Measurements from ENCODE around the gene COX5A. TPM values are rescaled to one million over a fixed set of nuclear protein-coding genes. Genes with fewer than 3 reads are reported as not detected.

Gene COX5A
- 100 to 1,000 TPM; 106 to 141 (median 118) TPM for polyA plus RNA-seq (ENCODE audit: insufficient read depth in 1 of 5, insufficient read length in 5 of 5, low replicate concordance in 1 of 5)
- long read RNA-seq, donor 1, transcript COX5A-201 (5 exons, 1,268 nt): major isoform, 106 of 181 reads
- long read RNA-seq, donor 1, partial matches to known transcripts: 66 of 181 reads
- long read RNA-seq, donor 1, other reads (novel, unspliced or antisense): 0 of 181 reads
- long read RNA-seq, donor 2, transcript COX5A-201 (5 exons, 1,268 nt): major isoform, 54 of 76 reads
- long read RNA-seq, donor 2, partial matches to known transcripts: 18 of 76 reads
- long read RNA-seq, donor 2, other reads (novel, unspliced or antisense): 0 of 76 reads
- long read RNA-seq, donor 3, transcript COX5A-201 (5 exons, 1,268 nt): major isoform, 79 of 127 reads
- long read RNA-seq, donor 3, partial matches to known transcripts: 44 of 127 reads
- long read RNA-seq, donor 3, other reads (novel, unspliced or antisense): 0 of 127 reads
- long read RNA-seq, donor 4, transcript COX5A-201 (5 exons, 1,268 nt): major isoform, 46 of 82 reads
- long read RNA-seq, donor 4, partial matches to known transcripts: 28 of 82 reads
- long read RNA-seq, donor 4, other reads (novel, unspliced or antisense): 5 of 82 reads
- long read RNA-seq, donor 5, transcript COX5A-201 (5 exons, 1,268 nt): major isoform, 114 of 124 reads
- long read RNA-seq, donor 5, partial matches to known transcripts: 6 of 124 reads
- long read RNA-seq, donor 5, other reads (novel, unspliced or antisense): 0 of 124 reads
- long read RNA-seq, donor 6, transcript COX5A-201 (5 exons, 1,268 nt): major isoform, 98 of 136 reads
- long read RNA-seq, donor 6, partial matches to known transcripts: 35 of 136 reads
- long read RNA-seq, donor 6, other reads (novel, unspliced or antisense): 0 of 136 reads
- long read RNA-seq, donor 7, transcript COX5A-201 (5 exons, 1,268 nt): major isoform, 64 of 71 reads
- long read RNA-seq, donor 7, partial matches to known transcripts: 5 of 71 reads
- long read RNA-seq, donor 7, other reads (novel, unspliced or antisense): 0 of 71 reads
- long read RNA-seq, donor 8, transcript COX5A-201 (5 exons, 1,268 nt): major isoform, 44 of 58 reads
- long read RNA-seq, donor 8, partial matches to known transcripts: 13 of 58 reads
- long read RNA-seq, donor 8, other reads (novel, unspliced or antisense): 0 of 58 reads

DNA sequence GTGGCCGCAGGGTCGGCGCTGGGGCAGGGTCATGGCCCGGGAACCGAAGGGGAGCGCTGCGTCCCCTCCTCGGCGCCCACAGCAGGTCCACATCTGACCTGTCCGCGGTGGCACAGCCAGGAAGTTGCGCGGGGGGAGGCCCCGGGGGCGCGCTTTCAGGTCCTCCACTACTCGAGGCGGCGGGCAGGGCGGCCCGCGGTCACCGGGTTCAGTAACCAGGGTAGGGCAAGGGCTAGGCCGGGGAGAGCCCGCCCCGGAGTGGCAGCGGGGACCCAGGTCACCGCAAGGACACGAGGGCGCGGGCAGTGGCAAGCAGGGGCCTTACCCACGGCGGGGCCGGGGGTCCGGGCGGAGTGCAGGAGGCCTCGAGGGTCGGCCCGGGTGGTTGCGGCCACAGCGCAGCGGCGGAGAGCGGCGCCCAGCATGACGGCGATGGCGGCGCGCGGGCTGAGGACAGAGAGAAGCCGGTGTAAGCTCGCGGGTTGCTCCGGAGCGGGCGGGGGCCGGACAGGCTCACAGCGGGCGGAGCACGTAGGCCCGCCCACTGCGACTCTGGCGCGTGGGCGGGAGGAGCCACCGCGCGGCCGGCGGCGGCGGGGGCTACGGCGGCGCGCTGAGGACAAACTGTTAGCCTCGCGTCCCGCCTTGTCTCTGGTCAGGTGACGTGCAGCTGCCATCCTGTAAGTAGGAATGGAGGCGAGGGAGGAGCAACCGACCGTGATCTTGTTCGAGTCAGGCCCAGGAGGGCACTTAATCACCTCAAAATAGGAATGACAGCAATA lies at the start of gene COX5A:
TSS of gene COX5A (minus strand) at position 484 of the 782 bp plus-strand sequence. CDS start at position 425, 59 bp downstream.
- peak; percentile 93 to 96 for DNase-seq

DNA sequence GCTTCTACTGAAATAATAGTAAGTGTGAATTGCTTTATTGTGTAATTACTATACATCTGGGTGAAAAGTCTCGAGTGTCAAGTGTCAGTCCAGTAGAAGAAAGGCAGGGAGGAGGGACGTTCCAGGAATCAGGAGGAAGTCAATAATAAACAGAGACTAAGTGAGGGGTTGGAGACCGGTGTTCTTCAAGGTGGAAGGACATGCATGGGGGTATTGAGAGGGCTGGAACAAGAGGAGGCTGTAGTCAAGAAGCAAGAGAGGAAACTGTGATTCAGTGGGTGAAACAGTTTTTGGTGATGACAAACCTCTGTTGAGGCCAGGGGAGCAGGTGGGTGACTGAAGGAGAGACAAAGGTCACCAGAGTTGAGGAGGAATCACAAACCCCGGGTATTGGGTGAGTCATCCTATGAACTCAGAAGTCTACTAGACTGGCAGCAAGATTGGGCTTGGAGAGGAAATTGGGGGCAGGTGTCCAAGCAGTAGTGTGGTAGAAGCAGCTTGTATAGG lies 45.9 kb upstream of the COX5A start:
- no peak for DNase-seq

DNA sequence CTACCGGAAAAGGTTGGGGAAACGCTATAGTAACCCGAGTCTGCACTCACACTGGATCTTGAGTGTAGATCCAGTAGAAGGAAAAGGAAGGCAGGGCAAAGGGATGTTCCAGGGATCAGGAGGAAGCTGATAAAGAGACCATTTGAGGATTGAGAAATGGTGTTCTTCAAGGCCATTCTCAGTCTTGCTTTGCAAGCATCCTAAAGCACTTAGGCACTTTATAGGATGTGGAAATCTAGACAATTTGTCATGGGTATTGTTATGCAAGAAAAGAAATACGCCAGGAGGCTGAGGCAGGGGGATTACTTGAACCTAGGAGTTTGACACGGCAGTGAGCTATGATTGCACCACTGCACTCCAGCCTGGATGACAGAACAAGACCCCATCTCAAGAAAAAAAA lies 44.3 kb upstream of the COX5A start:
- no peak for DNase-seq

DNA sequence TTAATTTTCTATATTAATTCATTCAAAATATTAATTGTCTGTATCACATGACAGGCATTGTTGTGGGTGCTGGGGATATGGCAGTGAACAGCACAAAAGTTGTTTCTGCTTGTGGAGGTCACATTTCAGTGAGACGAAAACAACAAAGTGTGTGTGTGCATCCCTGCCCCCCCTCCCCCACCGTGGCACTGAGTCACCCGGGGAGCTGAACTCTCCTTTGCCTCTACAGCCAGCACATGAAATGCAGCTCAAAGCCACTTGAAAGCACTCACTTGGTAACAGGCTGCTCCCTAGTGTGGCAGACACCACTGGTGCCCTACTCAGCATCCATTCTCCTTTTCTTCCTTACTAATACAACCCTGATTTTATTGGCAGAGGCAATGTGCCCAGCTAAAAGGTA lies 40.6 kb upstream of the COX5A start:
- no peak for DNase-seq

DNA sequence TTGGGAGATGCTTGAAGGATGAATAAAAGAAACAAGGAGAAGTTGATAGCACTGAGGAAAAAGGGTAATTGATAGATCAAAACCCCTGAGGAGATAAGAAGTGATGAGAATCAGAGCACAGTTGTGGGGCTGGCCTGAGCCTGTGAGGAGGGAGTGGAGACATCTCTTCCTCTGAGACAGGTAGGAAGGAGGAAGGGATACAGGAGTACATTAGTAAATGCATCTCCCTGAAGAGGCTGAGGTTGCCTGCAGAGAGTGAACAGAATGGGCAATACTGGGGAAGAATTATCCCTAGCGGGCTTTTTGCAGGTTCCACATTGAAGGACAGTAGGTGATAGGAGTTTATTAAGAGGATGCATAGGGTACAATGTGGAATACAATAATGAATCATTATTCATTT lies 40.2 kb upstream of the COX5A start:
- no peak for DNase-seq

DNA sequence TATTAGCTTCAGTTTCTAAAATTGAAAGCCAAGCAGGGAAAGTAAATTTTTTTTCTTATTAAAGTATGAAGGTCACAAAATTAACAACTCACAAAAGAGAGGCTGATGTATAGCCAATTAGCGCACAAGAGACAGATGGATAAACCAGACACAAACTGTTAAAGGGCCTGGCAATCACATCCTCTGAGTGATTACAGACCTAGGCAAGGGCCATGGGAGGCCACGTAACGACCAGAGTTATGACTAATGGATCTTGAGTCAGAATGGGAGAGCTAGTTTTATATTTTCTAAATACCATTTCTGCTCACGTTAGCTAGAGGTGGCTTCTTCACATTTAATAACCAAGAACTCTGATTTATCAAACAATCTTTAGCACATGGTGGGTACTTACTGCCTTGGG lies 39.7 kb upstream of the COX5A start:
- DNase-seq: no peak

DNA sequence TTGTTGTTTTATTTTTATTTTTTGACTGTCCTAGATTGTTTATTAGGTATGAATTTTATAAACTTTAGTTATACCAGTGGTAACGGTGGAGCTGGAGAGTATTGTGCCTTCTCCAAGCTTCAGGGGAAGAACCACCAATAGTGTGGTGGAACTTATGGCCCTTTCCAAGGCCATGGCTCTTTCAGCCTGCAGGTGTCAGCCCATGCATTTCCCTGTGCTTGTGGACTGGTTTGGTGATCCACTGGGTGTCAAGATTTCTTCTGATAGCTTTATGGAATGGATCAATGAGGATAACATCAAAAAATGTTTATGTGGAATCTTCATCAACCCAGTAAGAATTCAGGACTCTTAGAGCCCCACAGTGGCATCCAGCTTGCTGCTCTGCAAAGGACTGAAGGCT lies 38.3 kb upstream of the COX5A start:
- DNase-seq: no peak

DNA sequence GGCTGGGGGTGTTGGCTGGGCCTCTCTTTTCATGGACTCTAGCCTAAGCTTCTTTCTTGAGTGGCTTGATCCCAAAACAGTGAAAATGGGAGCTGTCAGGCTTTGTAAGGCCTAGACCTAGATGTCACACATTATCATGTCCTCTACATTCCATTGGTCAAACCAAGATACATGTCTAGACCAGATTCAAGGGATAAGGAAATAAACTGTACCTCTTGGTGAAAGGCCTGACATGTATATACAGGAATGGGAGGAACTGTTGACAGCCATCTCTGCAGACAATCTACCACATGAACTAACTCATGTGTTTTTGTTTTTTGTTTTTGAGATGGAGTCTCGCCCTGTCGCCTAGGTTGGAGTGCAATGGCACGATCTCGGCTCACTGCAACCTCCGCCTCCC lies 29.8 kb upstream of the COX5A start:
- DNase-seq: no peak

DNA sequence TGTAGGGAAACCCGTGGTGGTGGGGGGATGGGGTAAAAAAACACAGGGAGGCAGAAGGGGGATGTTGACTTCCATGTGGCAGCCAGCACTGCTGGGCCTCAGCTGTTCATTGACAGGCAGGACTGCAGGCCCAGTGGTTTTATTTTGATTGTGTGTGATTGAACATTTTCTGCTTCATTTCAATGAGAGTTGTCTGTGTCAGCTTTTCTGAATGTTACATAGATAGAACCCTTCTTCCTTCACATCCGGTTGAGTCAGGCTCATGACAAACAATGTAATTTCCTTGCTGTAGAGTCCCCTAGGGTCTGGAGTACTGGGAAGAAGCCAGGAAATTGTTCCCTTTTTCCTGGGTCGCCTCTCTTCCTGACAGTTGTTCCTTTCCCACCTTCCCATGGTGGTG lies 26.9 kb upstream of the COX5A start:
- no peak for DNase-seq

DNA sequence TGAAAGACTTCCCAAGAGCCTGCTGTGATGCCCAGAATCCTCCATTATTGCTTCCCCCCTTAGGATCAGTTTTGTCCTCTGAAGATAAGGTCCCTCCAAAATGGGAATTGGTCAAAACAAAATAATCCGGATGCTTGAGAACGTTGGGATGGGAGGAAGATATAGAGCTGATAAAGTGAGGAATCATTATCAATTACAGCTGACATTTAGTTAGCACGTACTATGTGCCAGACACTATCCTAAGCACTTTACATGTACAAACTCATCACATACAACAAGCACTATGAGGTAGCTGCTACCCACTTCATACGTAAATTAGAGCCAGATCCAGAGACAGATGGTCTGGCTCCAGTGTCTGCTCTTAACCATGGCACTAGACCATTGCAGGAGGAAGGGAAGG lies 25.3 kb upstream of the COX5A start:
- DNase-seq: no peak

DNA sequence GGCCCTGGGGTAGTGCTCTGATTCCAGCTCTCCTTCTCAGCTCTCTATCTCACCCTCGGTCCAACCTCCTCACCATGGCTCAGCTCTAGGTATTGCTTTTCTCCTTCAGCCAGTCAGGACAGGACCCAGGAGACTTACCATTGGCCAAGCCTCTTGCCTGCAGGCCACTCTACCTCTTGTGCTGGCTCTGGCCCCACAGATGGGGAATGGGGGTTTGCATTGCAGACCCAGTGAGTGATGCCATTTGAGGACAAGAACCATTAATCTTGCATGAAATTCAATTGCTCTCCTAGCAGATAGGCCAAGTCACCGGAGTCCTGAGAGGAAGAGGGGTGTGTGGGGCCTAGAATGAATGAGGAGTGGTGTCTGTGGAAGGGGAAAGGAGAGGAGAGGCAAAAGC lies 24.8 kb upstream of the COX5A start:
- DNase-seq: no peak

DNA sequence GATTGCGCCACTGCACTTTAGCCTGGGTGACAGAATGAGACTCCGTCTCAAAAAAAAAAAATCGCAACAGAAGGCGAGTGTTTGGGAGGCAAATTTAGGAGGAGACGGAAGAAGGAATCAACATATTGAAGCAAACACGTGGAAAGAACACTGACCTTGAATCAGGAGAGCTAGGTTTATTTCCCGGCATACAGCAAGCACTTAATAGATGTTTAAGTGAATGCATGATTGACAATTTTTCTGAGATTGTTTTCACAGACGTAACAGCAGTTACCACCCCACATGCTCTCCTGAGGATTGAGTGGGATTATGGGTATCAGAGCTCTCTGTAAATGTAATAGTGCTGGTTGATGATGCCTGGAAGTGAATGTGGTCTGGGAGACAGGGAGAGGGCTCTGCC lies 24.3 kb upstream of the COX5A start:
- no peak for DNase-seq

DNA sequence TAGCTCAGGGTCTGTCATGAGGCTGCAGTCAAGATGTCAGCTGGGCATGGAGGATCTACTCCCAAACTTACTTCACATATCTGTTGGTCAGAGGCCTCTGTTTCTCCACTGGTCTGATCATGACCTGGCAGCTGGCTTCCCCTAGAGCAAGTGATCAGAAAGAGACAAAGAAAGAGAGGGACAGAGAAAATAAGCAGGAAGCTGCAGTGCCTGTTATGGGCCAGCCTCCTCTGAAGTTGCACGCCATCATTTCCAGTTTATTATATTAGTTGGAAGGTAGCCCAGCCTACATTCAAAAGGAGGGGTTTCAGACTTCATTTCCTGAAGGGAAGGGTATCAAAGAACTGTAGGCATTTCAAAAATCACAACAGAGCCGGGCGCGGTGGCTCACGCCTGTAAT lies 23.7 kb upstream of the COX5A start:
- DNase-seq: no peak

DNA sequence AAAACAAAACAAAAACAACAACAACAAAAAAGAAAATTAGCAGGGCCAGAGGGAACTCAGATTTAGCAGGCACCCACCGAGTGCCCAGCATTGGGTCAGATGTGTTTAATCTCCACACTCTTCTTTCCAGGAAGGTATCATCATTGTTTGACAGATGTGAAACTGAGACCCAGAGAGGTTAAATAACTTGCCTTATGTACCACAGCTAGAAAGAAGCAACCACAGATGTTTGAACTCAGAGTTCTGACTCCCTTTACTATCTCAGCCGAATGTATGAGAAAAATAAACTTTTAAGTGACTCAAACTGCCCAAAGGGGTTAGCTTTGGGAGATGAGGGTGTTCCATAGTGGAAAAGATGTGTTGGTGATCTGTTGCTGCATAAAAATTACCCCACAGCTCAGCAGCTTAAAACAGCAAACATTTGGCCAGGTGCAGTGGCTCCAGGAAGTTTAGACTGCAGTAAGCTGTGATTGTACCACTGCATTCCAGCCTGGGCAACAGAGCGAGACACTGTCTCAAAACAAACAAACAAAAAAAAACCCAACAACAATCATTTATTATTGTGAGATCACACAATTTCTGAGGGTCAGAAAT lies 23.2 kb upstream of the COX5A start:
- DNase-seq: no peak

DNA sequence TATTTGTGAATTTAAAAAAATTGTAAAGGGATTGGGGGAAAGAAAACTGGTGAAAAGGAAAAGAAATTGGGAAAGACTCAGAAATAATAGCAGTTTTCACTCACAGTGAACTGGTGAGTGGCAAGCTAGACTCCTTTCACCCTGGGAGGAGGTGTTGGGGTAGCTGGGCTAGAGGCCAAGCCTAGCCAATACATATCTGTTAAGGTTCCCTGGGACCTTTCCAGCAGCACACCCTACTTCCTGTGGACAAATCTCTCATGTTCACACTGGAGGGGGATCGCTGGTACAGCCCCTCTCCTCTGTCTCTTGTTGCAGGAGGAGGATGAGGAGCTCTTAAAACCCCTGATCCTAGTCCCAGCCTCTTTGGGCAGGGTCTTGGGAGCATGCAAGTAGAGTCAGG lies 22.4 kb upstream of the COX5A start:
- DNase-seq: no peak

DNA sequence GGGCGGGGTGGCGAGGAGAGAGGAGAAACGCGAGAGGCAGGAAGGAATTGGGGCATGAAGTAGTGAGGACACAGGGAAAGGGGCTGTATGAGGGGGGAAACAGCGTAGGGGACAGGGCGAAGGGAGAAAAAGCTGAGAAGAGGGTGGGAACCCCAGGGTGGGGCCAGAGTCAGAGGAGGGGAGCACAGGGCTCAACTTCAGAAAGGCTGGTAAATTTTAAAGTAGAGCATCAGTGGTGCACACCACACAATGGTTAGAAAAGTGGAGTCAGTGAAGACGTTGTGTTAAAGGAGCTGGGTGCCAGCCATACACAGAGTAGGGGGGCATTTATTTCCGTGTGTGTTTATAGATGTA lies 21.7 kb upstream of the COX5A start:
- DNase-seq: no peak

DNA sequence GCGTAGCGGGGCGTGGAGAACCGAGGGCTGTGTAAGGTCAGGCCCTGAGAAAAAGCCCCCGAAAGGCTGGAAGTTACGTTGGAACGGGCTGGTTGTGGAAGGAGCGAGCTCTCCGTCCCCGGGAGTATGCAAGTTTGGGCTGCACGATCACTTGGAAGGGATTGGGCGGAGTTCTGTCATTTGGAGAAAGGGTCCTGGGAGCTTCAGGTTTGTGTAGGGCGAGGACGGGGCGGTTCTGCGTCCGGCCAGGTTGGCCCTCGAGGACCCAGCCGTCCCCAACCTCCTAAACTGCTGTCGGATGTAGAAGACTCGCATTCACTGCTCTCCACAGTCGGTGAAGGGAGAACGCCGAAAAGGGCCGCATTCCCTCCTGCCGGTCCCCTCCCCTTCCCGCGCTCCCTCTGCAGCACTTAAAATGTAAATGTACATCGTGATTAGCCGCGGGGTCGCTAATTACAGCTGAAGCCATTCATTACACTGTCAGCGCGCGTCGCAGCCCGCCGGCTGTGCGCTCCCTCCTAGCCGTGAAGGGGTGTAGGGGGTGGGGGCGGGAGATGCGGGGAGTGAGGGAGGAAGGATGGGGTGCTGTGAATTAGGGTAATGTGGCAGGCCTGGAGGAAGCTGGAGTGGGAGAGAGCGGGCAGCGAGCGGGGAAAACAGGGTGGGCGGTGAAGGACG lies 21.2 kb upstream of the COX5A start:
- no peak for DNase-seq

DNA sequence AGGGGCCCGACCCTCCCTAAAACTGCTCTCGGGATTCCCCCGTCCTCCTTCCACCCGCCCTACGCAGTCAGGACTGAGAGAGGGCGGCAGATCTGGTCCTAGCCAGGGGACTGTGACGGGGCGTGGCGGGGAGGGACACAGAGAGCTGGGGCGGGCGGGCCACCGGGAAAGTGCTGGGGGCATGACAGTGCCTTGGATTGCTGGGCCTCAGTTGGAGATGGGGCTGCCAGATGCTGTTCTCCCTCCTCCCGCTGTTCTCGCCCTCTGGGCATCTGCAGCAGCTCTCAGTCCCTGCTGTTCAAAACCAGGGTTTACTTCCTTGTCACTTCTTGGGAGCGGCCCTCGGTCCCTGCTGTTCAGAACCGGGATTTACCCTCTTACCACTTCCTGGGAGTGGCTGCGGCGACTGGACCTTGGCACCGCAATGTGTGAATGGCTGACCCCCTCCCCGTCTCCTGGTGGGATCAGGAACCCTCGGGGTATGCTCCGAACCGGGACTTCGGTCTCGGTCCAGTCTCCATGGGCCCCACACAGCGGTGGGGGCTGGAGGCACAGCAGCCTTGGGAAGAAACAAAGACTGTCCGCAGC lies 20.5 kb upstream of the COX5A start:
- DNase-seq: no peak

DNA sequence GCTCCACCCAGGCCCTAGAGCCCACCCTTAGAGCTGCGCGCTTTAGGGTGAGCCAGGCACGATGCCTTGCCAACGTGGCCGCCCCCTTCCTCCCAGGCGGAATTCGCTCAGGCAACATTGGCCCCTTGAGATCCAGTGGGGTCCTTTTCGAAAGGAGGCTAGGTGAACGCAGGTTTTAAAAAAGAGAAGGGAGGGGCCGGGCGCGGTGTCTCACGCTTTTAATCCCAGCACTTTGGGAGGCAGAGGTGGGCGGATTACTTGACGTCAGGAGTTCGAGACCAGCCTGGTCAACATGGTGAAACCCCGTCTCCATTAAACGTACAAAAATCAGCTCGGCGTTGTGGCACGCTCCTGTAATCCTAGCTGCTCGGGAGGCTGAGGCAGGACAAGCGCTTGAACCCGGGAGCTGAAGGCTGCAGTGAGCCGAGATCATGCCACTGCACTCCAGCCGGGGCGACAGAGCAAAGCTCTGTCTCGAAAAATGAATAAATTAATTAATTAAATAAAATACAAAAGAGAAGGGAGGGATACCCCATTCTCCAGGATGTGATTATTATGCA lies 19.7 kb upstream of the COX5A start:
- DNase-seq: no peak
